ENCODE data around the gene GABARAPL1. TPM values are rescaled to one million over a fixed set of nuclear protein-coding genes. Genes with fewer than 3 reads are reported as not detected.

The GABARAPL1 gene
- total RNA-seq, 2 donors from 2014 or later = 51.4 to 86.9 TPM

GRCh38 chr12:10235761-10236631, 23.3 kb downstream of the GABARAPL1 start:
- Histone ChIP-seq H3K4me3 (no peak overlapping the region), H3K36me3 (replicated peaks in 1 of 2; ENCODE audit: insufficient read depth in 1 of 2, low read depth in 2 of 2) (no peaks in the 10 kb centered on the region), H3K9me3 (peaks cover 0 to 12% (median 5%) of the 10 kb centered on the region in 3 donors), H3K27me3 (no peaks in the 10 kb centered on the region), H3K27ac (no peak overlapping the region), H3K4me1 (no peaks in the 10 kb centered on the region)
- ATAC-seq = peak; percentile 60
- 34 to 51% methylated on average over 4 of the region's 4 CpGs for WGBS, 2 donors
- intact Hi-C loops (cut with DNase I) = loop anchor here (5.0 kb wide), 1 partner anchor 326 kb away; no protein-coding TSS in a partner anchor
- DNase-seq = peak; percentile 28 to 49 (median 32)
- TF ChIP-seq, protein P1, sequence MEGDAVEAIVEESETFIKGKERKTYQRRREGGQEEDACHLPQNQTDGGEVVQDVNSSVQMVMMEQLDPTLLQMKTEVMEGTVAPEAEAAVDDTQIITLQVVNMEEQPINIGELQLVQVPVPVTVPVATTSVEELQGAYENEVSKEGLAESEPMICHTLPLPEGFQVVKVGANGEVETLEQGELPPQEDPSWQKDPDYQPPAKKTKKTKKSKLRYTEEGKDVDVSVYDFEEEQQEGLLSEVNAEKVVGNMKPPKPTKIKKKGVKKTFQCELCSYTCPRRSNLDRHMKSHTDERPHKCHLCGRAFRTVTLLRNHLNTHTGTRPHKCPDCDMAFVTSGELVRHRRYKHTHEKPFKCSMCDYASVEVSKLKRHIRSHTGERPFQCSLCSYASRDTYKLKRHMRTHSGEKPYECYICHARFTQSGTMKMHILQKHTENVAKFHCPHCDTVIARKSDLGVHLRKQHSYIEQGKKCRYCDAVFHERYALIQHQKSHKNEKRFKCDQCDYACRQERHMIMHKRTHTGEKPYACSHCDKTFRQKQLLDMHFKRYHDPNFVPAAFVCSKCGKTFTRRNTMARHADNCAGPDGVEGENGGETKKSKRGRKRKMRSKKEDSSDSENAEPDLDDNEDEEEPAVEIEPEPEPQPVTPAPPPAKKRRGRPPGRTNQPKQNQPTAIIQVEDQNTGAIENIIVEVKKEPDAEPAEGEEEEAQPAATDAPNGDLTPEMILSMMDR (IDR thresholded peaks at IDR 0.05) = peak; percentile 63 to 94 (median 77)
- TF ChIP-seq POLR2A (IDR thresholded peaks at IDR 0.05) = no peak

DNA sequence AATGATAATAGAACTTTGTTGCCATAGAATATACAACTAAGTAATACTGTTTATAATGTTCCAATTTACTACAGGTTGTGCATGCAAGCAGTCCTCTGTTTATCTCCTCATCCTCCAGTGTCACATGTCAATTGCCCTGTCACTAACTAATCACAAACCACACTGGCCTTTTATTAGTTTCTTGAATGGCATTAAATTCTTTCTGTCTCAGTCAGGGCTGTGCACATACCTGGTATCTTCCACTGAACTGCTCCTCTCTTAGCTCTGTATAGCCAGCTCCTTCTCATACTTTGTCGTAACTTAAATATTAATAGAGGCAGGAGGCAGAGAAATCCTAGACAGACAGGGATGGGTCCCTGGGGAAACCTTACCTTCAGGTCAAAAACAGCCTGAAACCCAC, 24.0 kb downstream of the GABARAPL1 start:
- WGBS, 2 donors = 96 to 100% methylated on average over 1 of the region's 1 CpG
- ATAC-seq (no peak), DNase-seq (no peak)
- Histone ChIP-seq H3K4me1 (no peaks in the 10 kb centered on the region), H3K27me3 (no peaks in the 10 kb centered on the region), H3K27ac (no peak overlapping the region), H3K4me3 (no peak overlapping the region), H3K36me3 (replicated peaks in 1 of 2; ENCODE audit: insufficient read depth in 1 of 2, low read depth in 2 of 2) (no peaks in the 10 kb centered on the region), H3K9me3 (peaks cover 0 to 12% (median 5%) of the 10 kb centered on the region in 3 donors)
- no peak for TF ChIP-seq POLR2A (IDR thresholded peaks at IDR 0.05)
- TF ChIP-seq, protein P1 (IDR thresholded peaks at IDR 0.05) = no peak
- intact Hi-C loops (cut with DNase I) = loop anchor here (5.0 kb wide), 1 partner anchor 326 kb away; no protein-coding TSS in a partner anchor

DNA sequence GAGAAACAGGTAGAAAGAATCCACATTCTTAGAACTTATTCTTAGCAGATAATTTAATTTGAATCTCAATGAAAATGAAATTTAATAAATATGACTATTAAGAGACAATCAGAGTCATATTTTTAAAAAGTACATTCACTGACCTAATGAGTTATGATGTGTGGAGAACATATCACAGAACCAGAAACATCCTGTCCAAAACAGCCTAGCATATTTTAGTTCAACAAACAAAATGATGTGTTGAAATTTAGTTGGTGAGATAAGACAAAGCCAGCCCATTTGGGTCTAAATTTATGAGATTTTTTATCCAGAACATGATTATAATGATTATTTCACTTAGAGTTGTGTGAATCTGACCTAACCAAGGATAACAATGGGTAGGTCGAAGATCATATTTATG, 25.8 kb downstream of the GABARAPL1 start:
- no peaks in the 10 kb centered on the region for H3K4me1 ChIP-seq
- intact Hi-C loops (cut with DNase I) = loop anchor here (5.0 kb wide), 1 partner anchor 324 kb away; no protein-coding TSS in a partner anchor
- peaks cover 0 to 12% (median 5%) of the 10 kb centered on the region in 3 donors for H3K9me3 ChIP-seq
- H3K4me3 ChIP-seq = no peak overlapping the region
- TF ChIP-seq POLR2A (IDR thresholded peaks at IDR 0.05) = no peak
- TF ChIP-seq, protein P1 (IDR thresholded peaks at IDR 0.05) = no peak
- H3K27me3 ChIP-seq = no peaks in the 10 kb centered on the region
- no peaks in the 10 kb centered on the region for H3K36me3 ChIP-seq (replicated peaks in 1 of 2; ENCODE audit: insufficient read depth in 1 of 2, low read depth in 2 of 2)
- DNase-seq (no peak), ATAC-seq (no peak)
- WGBS, 2 donors = 82 to 84% methylated on average over 1 of the region's 1 CpG
- H3K27ac ChIP-seq = no peak overlapping the region

DNA sequence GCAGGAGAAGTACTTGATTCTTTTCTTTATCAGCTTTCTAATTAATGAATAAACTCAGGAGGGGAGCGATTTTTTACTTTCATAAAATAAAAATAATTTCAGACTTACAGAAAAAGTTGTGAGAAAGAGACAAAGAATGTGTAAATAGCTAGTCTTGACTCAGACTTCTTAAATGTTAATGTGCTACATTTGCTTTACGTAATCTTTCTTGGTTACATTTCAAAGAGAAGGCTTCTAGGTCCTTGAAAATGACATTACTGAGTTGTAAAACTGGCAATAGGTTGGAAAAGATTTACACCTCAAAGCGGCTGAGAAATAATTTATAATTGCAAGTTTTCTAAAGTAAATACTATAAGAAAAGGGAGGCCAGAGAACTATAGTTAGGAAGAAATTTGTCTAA, 28.6 kb downstream of the GABARAPL1 start:
- no peak overlapping the region for H3K27ac ChIP-seq
- H3K9me3 ChIP-seq = peaks cover 0 to under 1% (median 0%) of the 10 kb centered on the region in 3 donors
- no peaks in the 10 kb centered on the region for H3K36me3 ChIP-seq (replicated peaks in 1 of 2; ENCODE audit: insufficient read depth in 1 of 2, low read depth in 2 of 2)
- intact Hi-C loops (cut with DNase I) = no loop called here
- TF ChIP-seq, protein P1 (IDR thresholded peaks at IDR 0.05) = no peak
- no peak for TF ChIP-seq POLR2A (IDR thresholded peaks at IDR 0.05)
- ATAC-seq (no peak), DNase-seq (no peak)
- no peak overlapping the region for H3K4me3 ChIP-seq
- no peaks in the 10 kb centered on the region for H3K27me3 ChIP-seq
- 41 to 42% methylated on average over 3 of the region's 3 CpGs for WGBS, 2 donors
- H3K4me1 ChIP-seq = no peaks in the 10 kb centered on the region

Measured in body of pancreas (tissue), 4 donors.